ENCODE data around the gene PCDHA4.
"Not testable (repeated sequence)": the region's sequence is repeated elsewhere in the genome, so short reads cannot be mapped to it uniquely, and the experiment has no call there.

The PCDHA4 gene

DNA sequence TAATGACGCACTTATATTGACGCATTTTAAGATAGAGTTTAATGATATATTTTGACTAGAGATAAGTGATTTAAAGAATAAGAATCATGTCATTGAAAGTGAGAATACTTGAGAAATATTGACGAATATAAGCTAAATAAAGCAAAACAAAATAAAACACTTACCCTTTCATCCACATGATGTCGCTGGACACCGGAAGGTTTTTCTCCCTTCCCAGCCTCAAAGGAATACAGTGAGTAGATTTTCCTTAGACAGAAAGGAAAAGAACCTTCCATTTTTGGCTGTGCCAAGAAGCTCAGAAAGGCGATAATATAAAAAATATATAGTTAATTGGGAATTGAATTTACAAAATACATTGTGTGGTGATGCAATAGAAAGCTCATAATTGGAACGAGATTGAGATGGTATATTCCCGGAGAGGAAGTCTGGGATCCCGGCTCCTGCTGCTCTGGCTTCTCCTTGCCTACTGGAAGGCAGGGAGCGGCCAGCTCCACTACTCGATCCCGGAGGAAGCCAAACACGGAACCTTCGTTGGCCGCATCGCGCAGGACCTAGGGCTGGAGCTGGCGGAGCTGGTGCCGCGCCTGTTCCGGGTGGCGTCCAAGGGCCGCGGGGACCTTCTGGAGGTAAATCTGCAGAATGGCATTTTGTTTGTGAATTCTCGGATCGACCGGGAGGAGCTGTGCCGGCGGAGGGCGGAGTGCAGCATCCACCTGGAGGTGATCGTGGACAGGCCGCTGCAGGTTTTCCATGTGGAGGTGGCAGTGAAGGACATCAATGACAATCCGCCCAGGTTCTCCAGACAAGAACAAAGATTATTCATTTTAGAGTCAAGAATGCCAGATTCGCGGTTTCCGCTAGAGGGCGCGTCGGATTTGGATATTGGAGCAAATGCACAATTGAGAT lies 14.8 kb downstream of the PCDHA4 start, which contains the start of gene PCDHA5:
PCDHA5 (plus strand) TSS at position 239 of the 906 bp plus-strand sequence.
- DNase-seq (ENCODE audit: low read depth in 2 of 2, low spot score in 1 of 2), result no peak

DNA sequence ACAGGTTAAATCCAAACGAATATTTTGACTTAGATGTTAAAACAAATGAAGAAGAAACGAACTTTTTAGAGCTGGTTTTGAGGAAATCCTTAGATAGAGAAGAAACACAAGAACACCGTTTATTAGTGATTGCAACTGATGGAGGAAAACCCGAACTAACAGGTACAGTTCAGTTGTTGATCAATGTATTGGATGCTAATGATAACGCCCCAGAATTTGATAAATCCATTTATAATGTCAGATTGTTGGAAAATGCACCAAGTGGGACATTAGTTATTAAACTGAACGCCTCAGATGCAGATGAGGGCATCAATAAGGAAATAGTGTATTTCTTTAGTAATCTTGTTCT lies 15.4 kb downstream of the PCDHA4 start:
- DNase-seq (ENCODE audit: low read depth in 2 of 2, low spot score in 1 of 2), result no peak

DNA sequence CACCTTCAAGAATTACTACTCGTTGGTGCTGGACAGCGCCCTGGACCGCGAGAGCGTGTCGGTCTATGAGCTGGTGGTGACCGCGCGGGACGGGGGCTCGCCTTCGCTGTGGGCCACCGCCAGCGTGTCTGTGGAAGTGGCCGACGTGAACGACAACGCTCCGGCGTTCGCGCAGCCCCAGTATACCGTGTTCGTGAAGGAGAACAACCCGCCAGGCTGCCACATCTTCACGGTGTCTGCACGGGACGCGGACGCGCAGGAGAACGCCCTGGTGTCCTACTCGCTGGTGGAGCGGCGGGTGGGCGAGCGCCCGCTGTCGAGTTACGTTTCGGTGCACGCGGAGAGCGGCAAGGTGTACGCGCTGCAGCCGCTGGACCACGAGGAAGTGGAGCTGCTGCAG lies 16.1 kb downstream of the PCDHA4 start:
- not testable (repeated sequence) for DNase-seq (ENCODE audit: low read depth in 2 of 2, low spot score in 1 of 2)

DNA sequence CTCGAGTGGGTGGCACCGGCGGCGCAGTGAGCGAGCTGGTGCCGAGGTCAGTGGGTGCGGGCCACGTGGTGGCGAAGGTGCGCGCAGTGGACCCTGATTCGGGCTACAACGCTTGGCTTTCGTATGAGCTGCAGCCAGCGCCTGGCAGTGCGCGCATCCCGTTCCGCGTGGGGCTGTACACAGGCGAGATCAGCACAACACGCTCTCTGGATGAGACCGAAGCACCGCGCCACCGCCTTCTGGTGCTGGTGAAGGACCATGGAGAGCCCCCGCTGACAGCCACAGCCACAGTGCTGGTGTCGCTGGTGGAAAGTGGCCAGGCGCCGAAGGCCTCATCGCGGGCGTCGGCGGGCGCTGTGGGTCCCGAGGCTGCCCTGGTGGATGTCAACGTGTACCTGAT lies 16.6 kb downstream of the PCDHA4 start:
- DNase-seq (ENCODE audit: low read depth in 2 of 2, low spot score in 1 of 2), result no peak

DNA sequence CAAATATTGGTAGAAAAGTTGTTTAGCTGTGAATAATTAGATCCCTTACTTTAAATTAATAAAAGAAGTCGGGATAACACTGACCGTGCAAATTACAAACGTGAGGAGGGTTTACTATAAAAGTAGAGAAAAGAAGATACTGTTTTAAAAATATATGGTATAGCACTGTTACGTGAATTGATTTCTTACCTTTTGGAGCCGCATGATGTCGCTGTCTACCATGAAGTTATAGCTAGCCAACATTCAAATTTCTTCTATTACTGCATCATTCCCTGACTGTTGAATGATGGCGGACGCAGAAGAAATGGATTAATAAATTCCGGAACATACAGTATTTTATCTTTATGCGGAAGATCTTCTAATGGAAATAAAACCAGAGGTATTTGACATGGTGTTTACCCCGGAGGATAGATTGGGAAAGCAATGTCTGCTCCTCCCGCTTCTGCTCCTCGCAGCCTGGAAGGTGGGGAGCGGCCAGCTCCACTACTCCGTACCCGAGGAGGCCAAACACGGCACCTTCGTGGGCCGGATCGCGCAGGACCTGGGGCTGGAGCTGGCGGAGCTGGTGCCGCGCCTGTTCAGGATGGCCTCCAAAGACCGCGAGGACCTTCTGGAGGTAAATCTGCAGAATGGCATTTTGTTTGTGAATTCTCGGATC lies 21.0 kb downstream of the PCDHA4 start, which contains the start of gene PCDHA6:
PCDHA6 (plus strand) TSS at position 257 of the 658 bp plus-strand sequence; CDS start at position 389, 132 bp downstream.
- DNase-seq (ENCODE audit: low read depth in 2 of 2, low spot score in 1 of 2), result no peak

DNA sequence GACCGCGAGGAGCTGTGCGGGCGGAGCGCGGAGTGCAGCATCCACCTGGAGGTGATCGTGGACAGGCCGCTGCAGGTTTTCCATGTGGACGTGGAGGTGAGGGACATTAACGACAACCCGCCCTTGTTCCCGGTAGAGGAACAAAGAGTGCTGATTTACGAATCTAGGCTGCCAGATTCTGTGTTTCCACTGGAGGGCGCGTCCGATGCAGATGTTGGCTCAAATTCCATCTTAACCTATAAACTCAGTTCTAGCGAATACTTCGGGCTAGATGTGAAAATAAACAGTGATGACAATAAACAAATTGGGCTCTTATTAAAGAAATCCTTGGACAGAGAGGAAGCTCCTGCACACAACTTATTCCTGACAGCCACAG lies 21.5 kb downstream of the PCDHA4 start:
- no peak for DNase-seq (ENCODE audit: low read depth in 2 of 2, low spot score in 1 of 2)

DNA sequence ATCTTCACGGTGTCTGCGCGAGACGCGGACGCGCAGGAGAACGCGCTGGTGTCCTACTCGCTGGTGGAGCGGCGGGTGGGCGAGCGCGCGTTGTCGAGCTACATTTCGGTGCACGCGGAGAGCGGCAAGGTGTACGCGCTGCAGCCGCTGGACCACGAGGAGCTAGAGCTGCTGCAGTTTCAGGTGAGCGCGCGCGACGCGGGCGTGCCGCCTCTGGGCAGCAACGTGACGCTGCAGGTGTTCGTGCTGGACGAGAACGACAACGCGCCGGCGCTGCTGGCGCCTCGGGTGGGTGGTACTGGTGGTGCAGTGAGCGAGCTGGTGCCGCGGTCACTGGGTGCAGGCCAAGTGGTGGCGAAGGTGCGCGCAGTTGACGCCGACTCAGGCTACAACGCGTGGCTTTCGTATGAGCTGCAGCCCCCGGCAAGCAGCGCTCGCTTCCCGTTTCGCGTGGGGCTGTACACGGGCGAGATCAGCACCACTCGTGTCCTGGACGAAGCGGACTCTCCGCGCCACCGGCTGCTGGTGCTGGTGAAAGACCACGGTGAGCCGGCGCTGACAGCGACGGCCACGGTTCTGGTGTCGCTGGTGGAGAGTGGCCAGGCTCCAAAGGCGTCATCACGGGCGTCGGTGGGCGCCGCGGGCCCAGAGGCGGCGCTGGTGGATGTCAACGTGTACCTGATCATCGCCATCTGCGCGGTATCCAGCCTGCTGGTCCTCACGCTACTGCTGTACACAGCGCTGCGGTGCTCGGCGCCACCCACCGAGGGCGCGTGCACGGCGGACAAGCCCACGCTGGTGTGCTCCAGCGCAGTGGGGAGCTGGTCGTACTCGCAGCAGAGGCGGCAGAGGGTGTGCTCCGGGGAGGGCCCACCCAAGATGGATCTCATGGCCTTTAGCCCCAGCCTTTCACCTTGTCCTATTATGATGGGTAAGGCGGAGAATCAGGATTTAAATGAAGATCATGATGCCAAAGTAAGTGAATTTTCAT lies 22.9 kb downstream of the PCDHA4 start:
- not testable (repeated sequence) for DNase-seq (ENCODE audit: low read depth in 2 of 2, low spot score in 1 of 2)

DNA sequence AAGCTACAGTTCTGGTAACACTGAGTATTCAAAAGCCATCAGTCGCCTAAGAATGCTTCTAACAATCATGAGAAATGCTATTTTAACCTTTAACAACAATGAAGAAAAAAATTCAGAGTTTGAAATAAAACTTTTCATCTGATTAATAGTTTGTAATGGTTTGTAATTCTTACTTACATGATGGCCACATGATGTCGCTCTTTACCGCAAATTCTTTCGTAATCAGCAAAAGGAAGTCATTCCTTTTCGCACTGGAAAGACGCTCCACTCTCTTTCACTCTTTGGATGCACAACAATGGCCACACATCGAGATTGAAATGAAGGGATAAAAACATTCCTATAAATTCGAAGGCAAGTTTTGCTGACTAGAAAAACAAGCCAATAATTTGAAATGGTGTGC lies 27.1 kb downstream of the PCDHA4 start, which contains the start of gene PCDHA7:
PCDHA7 (plus strand) TSS at position 277 of the 400 bp plus-strand sequence; CDS start at position 392, 115 bp downstream.
- DNase-seq (ENCODE audit: low read depth in 2 of 2, low spot score in 1 of 2), result no peak

GRCh38 chr5:140834439-140835008 lies 27.7 kb downstream of the PCDHA4 start:
- not testable (repeated sequence) for DNase-seq (ENCODE audit: low read depth in 2 of 2, low spot score in 1 of 2)

DNA sequence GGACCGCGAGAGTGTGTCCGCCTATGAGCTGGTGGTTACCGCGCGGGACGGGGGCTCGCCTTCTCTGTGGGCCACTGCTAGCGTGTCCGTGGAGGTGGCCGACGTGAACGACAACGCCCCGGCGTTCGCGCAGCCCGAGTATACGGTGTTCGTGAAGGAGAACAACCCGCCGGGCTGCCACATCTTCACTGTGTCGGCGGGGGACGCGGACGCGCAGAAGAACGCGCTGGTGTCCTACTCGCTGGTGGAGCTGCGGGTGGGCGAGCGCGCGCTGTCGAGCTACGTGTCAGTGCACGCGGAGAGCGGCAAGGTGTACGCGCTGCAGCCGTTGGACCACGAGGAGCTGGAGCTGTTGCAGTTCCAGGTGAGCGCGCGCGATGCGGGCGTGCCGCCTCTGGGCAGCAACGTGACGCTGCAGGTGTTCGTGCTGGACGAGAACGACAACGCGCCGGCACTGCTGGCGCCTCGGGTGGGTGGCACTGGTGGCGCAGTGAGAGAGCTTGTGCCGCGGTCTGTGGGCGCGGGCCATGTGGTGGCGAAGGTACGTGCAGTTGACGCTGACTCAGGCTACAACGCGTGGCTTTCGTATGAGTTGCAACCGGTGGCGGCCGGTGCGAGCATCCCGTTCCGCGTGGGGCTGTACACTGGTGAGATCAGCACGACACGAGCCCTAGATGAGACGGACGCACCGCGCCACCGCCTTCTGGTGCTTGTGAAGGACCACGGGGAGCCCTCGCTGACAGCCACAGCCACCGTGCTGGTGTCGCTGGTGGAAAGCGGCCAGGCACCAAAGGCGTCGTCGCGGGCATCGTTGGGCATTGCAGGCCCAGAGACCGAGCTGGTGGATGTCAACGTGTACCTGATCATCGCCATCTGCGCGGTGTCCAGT lies 29.0 kb downstream of the PCDHA4 start:
- no peak for DNase-seq (ENCODE audit: low read depth in 2 of 2, low spot score in 1 of 2)

DNA sequence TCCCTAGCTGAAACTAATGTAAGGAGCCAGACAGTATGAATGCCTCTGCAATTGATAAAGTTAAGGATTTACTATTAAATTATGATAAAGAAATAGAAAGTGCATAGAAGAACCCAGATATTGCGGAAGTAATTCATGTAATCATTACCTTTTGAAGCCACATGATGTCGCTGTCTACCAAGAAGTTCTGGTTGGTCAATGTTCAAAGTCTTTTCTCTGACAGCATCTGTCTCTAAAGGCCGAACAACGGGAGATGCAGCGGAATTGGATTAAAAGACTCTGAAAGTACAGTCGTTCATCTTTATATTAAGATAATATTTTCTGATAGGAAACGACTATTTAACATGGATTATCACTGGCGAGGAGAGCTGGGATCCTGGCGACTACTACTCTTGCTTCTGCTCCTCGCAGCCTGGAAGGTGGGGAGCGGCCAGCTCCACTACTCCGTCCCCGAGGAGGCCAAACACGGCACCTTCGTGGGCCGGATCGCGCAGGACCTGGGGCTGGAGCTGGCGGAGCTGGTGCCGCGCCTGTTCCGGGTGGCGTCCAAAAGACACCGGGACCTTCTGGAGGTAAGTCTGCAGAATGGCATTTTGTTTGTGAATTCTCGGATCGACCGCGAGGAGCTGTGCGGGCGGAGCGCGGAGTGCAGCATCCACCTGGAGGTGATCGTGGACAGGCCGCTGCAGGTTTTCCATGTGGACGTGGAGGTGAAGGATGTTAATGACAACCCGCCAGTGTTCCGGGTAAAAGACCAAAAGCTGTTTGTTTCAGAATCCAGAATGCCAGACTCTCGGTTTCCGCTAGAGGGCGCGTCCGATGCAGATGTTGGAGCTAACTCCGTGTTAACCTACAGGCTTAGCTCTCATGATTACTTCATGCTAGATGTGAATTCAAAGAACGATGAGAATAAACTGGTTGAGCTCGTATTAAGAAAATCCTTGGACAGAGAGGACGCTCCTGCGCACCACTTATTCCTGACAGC lies 34.4 kb downstream of the PCDHA4 start, which contains the start of gene PCDHA8:
PCDHA8 (plus strand) TSS at position 210 of the 985 bp plus-strand sequence; CDS start at position 345, 135 bp downstream.
- no peak for DNase-seq (ENCODE audit: low read depth in 2 of 2, low spot score in 1 of 2)

- DNase-seq (ENCODE audit: low read depth in 2 of 2, low spot score in 1 of 2), result no peak
Observed at GRCh38 chr5:140842798-140843733, 36.2 kb downstream of the PCDHA4 start.

DNA sequence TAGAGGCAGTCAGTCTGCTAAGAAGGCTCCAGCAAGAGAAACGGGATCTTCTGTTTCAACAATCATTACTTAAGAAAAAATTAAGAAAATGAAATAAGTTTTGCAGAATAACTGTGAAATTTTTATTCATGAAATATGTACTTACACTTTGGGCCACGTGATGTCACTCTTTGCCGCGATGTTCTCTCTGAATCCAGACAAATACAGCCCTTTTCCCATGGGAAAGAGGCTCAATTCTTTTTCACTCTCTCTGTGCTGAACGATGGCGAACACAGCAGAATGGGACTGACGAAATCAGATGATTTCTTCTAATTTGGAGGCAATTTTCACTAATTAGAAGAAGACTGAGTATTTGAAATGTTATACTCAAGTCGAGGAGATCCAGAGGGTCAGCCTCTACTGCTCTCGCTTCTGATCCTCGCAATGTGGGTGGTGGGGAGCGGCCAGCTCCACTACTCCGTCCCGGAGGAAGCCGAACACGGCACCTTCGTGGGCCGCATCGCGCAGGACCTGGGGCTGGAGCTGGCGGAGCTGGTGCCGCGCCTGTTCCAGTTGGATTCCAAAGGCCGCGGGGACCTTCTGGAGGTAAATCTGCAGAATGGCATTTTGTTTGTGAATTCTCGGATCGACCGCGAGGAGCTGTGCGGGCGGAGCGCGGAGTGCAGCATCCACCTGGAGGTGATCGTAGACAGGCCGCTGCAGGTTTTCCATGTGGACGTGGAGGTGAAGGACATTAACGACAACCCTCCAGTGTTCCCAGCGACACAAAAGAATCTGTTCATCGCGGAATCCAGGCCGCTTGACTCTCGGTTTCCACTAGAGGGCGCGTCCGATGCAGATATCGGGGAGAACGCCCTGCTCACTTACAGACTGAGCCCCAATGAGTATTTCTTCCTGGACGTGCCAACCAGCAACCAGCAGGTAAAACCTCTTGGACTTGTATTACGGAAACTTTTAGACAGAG lies 41.6 kb downstream of the PCDHA4 start, which contains the start of gene PCDHA9:
PCDHA9 (plus strand) TSS at position 244 of the 964 bp plus-strand sequence; CDS start at position 358, 114 bp downstream.
- DNase-seq (ENCODE audit: low read depth in 2 of 2, low spot score in 1 of 2), result not testable (repeated sequence)

DNA sequence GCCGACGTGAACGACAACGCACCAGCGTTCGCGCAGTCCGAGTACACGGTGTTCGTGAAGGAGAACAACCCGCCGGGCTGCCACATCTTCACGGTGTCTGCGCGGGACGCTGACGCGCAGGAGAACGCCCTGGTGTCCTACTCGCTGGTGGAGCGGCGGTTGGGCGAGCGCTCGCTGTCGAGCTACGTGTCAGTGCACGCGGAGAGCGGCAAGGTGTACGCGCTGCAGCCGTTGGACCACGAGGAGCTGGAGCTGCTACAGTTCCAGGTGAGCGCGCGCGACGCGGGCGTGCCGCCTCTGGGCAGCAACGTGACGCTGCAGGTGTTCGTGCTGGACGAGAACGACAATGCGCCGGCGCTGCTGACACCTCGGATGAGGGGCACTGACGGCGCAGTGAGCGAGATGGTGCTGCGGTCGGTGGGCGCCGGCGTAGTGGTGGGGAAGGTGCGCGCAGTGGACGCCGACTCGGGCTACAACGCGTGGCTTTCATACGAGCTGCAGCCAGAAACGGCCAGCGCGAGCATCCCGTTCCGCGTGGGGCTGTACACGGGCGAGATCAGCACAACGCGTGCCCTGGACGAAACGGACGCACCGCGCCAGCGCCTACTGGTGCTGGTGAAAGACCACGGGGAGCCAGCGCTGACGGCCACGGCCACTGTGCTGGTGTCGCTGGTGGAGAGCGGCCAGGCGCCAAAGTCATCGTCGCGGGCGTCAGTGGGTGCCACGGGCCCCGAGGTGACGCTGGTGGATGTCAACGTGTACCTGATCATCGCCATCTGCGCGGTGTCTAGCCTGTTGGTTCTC lies 43.2 kb downstream of the PCDHA4 start:
- not testable (repeated sequence) for DNase-seq (ENCODE audit: low read depth in 2 of 2, low spot score in 1 of 2)
